ENCODE data around the gene SESN1. TPM values are rescaled to one million over a fixed set of nuclear protein-coding genes. Genes with fewer than 3 reads are reported as not detected.
"Not testable (repeated sequence)": the region's sequence is repeated elsewhere in the genome, so short reads cannot be mapped to it uniquely, and the experiment has no call there.

SESN1 gene
- total RNA-seq, 1 experiment from 2014 or later = 1.9 TPM

DNA sequence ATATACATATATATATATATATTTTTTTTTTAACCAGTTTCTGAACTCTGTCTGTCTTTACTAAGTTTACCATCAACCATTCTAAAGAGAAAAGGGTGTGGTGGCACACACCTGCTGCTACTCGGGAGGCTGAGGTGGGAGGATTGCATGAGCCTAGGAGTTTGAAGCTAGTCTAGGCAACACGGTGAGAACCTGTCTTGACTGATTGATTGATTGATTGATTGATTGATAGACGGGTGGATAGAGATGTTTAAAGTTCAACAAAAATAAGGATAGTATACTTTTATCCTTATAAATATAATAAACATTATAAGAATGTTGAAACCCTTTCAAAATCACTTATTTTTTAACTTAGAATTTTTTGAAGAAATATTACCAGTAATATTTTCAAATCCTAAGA, 30.9 kb upstream of the SESN1 start:
- Histone ChIP-seq H3K9me3 (ENCODE audit: low read length) (no peaks in the 10 kb centered on the region), H3K79me2 (ENCODE audit: low read length) (peaks cover 57% of the 10 kb centered on the region), H2AFZ (ENCODE audit: low read length) (no peak overlapping the region)

DNA sequence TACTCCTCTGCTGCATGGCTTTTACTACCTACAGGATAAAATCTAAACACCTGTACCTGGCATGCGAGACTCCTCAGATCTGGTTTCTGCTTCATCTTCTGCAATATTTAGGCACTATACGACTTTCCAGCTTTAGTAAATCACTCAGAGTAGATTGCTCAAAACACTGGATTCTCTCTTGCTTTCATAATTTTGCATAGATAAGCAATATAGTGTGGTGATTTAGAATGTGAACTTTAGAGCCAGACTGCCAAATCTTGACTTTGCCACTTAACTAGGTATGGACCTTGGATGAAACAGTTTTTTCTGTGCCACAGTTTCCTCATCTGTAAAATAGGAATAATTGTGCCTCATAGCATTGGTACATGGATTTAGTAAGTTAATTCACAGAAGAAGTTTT, 29.6 kb upstream of the SESN1 start:
- Histone ChIP-seq H3K9me3 (ENCODE audit: low read length) (no peaks in the 10 kb centered on the region), H3K4me2 (ENCODE audit: low read depth, low read length, poor library complexity, severe bottlenecking) (no peak overlapping the region), H3K9me2 (replicated peaks; ENCODE audit: insufficient read depth, low read length) (no peaks in the 10 kb centered on the region), H2AFZ (ENCODE audit: low read length) (no peak overlapping the region), H3K79me2 (ENCODE audit: low read length) (peaks cover 56% of the 10 kb centered on the region), H3K27me3 (ENCODE audit: low read length) (no peaks in the 10 kb centered on the region), H4K20me1 (ENCODE audit: insufficient read depth, low read depth, low read length) (no peaks in the 10 kb centered on the region), H3K4me3 (ENCODE audit: low read length) (no peak overlapping the region), H3K36me3 (ENCODE audit: insufficient read depth, low read length) (no peaks in the 10 kb centered on the region), H3K9ac (ENCODE audit: low read length) (no peak overlapping the region), H3K27ac (ENCODE audit: low read length) (no peak overlapping the region), H3K4me1 (ENCODE audit: low read length) (peaks cover 26% of the 10 kb centered on the region)
- DNase-seq = peak; percentile 15

More for the DNA sequence above, 30.9 kb upstream of the SESN1 start:
- no peak overlapping the region for H3K4me3 ChIP-seq (ENCODE audit: low read length)
- H3K9ac ChIP-seq (ENCODE audit: low read length) = no peak overlapping the region
- no peak overlapping the region for H3K4me2 ChIP-seq (ENCODE audit: low read depth, low read length, poor library complexity, severe bottlenecking)
- no peaks in the 10 kb centered on the region for H3K27me3 ChIP-seq (ENCODE audit: low read length)
- DNase-seq = no peak
- peaks cover 3% of the 10 kb centered on the region; the same call in 1 of the 2 replicates for H3K36me3 ChIP-seq (ENCODE audit: insufficient read depth, low read length)
- H3K9me2 ChIP-seq (replicated peaks; ENCODE audit: insufficient read depth, low read length) = no peaks in the 10 kb centered on the region
- peaks cover 13% of the 10 kb centered on the region for H3K4me1 ChIP-seq (ENCODE audit: low read length)
- H3K27ac ChIP-seq (ENCODE audit: low read length) = no peak overlapping the region
- no peaks in the 10 kb centered on the region for H4K20me1 ChIP-seq (ENCODE audit: insufficient read depth, low read depth, low read length)

DNA sequence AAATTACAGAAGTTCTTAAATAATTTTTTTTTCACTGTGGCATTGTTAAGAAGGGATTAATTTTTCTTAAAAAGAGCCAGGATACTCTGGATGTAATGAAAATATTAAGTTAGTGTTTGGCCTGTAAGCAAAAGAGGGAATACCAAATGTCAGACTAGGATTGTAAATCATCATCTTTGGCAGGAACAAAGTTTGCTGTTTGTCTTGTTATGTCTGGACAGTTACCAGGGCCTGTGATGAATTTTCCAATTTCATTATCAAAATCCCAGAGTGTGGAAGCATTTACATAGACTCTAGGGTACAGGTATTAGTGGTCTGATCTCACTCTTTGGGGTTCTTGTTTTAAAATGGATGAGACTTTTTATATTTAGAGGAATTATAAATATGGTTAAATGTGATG, 26.8 kb upstream of the SESN1 start:
- no peak overlapping the region for H3K27ac ChIP-seq (ENCODE audit: low read length)
- H3K9ac ChIP-seq (ENCODE audit: low read length) = no peak overlapping the region
- peaks cover 54% of the 10 kb centered on the region for H3K4me1 ChIP-seq (ENCODE audit: low read length)
- peaks cover 55% of the 10 kb centered on the region for H3K79me2 ChIP-seq (ENCODE audit: low read length)
- no peak overlapping the region for H2AFZ ChIP-seq (ENCODE audit: low read length)
- no peaks in the 10 kb centered on the region for H3K9me2 ChIP-seq (replicated peaks; ENCODE audit: insufficient read depth, low read length)
- peak overlapping the region; percentile 61 for H3K4me2 ChIP-seq (ENCODE audit: low read depth, low read length, poor library complexity, severe bottlenecking)
- no peaks in the 10 kb centered on the region for H3K36me3 ChIP-seq (ENCODE audit: insufficient read depth, low read length)
- no peaks in the 10 kb centered on the region for H4K20me1 ChIP-seq (ENCODE audit: insufficient read depth, low read depth, low read length)
- no peaks in the 10 kb centered on the region for H3K27me3 ChIP-seq (ENCODE audit: low read length)
- no peak for DNase-seq
- H3K4me3 ChIP-seq (ENCODE audit: low read length) = no peak overlapping the region
- no peaks in the 10 kb centered on the region for H3K9me3 ChIP-seq (ENCODE audit: low read length)

DNA sequence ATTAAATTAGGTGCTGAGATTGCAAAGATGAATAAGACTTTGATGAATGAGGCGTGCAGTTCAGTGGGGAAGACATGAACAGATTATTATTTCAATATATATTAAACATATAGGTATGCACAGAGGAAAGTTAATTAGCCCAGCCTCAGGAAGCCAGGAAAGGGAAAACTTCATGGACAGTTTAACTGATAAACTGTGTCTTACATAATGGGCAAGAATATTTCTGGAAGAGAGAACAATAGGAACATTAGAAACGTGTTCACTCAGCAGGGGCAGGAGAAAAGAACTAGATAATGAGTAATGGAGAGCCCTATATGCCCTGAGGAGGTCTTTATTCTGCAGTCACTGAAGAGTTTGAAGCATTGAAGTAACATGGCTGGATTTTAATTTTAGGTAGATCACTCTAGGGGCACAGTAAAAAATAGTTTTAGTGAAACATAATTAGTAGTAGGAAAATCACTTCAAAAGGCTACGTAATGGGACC, 24.3 kb upstream of the SESN1 start:
- peak overlapping the region; percentile 29; the same call in 1 of the 2 replicates for H3K4me3 ChIP-seq (ENCODE audit: low read length)
- peaks cover 58% of the 10 kb centered on the region for H3K79me2 ChIP-seq (ENCODE audit: low read length)
- peak overlapping the region; percentile 73 for H3K27ac ChIP-seq (ENCODE audit: low read length)
- no peak overlapping the region; the same call in 1 of the 2 replicates for H3K9ac ChIP-seq (ENCODE audit: low read length)
- no peaks in the 10 kb centered on the region for H4K20me1 ChIP-seq (ENCODE audit: insufficient read depth, low read depth, low read length)
- no peaks in the 10 kb centered on the region for H3K36me3 ChIP-seq (ENCODE audit: insufficient read depth, low read length)
- DNase-seq = no peak
- no peak overlapping the region for H2AFZ ChIP-seq (ENCODE audit: low read length)
- peak overlapping the region; percentile 61 for H3K4me2 ChIP-seq (ENCODE audit: low read depth, low read length, poor library complexity, severe bottlenecking)
- H3K9me2 ChIP-seq (replicated peaks; ENCODE audit: insufficient read depth, low read length) = no peaks in the 10 kb centered on the region
- no peaks in the 10 kb centered on the region for H3K9me3 ChIP-seq (ENCODE audit: low read length)
- H3K27me3 ChIP-seq (ENCODE audit: low read length) = no peaks in the 10 kb centered on the region
- H3K4me1 ChIP-seq (ENCODE audit: low read length) = peaks cover 64% of the 10 kb centered on the region

DNA sequence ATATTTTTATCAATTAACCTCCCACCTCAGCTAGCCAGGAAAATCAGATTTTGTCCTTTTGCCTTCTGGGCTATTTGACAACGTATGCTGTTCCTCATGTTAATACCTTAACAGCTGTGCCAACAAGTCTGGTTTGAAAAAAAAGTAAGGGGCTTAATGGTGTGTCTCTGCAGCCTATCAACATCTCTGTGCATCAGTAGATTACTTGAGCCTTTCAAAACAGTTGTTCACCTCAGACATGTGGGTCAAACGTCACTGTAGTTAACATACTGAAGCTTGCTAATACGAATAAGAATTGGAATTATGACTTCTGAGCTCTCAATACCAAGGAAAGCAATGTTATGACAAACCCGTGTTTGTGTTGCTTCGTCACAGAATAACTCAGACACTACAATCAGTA, 23.7 kb upstream of the SESN1 start:
- H3K36me3 ChIP-seq (ENCODE audit: insufficient read depth, low read length) = no peaks in the 10 kb centered on the region
- H3K4me2 ChIP-seq (ENCODE audit: low read depth, low read length, poor library complexity, severe bottlenecking) = peak overlapping the region; percentile 61
- H3K27me3 ChIP-seq (ENCODE audit: low read length) = no peaks in the 10 kb centered on the region
- no peaks in the 10 kb centered on the region for H4K20me1 ChIP-seq (ENCODE audit: insufficient read depth, low read depth, low read length)
- no peak overlapping the region for H2AFZ ChIP-seq (ENCODE audit: low read length)
- no peaks in the 10 kb centered on the region for H3K9me2 ChIP-seq (replicated peaks; ENCODE audit: insufficient read depth, low read length)
- peaks cover 64% of the 10 kb centered on the region for H3K4me1 ChIP-seq (ENCODE audit: low read length)
- H3K4me3 ChIP-seq (ENCODE audit: low read length) = peak overlapping the region; percentile 29; the same call in 1 of the 2 replicates
- peak overlapping the region; percentile 73 for H3K27ac ChIP-seq (ENCODE audit: low read length)
- H3K9me3 ChIP-seq (ENCODE audit: low read length) = no peaks in the 10 kb centered on the region
- peaks cover 59% of the 10 kb centered on the region for H3K79me2 ChIP-seq (ENCODE audit: low read length)
- H3K9ac ChIP-seq (ENCODE audit: low read length) = no peak overlapping the region
- DNase-seq = no peak

DNA sequence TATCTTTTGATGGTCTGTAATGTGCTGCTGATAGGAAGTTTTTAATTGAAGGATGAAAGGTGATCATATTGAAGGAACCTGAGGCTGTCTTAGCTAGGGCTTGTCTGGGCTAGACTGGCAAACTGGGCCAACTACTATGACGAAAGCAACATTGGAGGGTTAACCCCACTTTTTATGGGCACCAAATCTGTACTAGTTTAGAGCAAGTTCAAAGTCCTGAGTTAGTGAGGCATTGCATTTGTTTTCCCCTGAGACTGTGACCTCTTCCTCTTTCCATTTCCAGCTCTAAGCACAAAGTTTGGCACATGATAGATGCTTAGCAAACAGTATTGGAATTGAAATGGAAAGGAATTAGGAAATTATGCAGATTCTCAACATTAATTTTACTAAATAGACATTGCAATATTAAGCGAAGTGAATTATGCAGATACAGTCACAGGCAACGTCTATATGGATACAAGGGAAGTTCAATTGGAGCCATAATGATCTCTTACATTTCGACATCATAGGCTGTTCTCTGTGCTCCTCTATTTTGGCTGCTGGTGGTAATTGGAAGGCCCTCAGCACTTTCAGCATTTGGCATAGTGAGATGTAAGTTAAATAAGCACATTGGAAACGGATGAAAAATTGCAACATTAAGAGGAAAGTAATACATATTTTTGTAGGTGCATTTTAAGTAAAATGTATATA, 22.8 kb upstream of the SESN1 start:
- H3K9me2 ChIP-seq (replicated peaks; ENCODE audit: insufficient read depth, low read length) = no peaks in the 10 kb centered on the region
- no peak overlapping the region for H3K9ac ChIP-seq (ENCODE audit: low read length)
- no peaks in the 10 kb centered on the region for H3K9me3 ChIP-seq (ENCODE audit: low read length)
- peak overlapping the region; percentile 61 for H3K4me2 ChIP-seq (ENCODE audit: low read depth, low read length, poor library complexity, severe bottlenecking)
- no peaks in the 10 kb centered on the region for H3K27me3 ChIP-seq (ENCODE audit: low read length)
- H3K4me3 ChIP-seq (ENCODE audit: low read length) = peak overlapping the region; percentile 24; the same call in 1 of the 2 replicates
- no peaks in the 10 kb centered on the region for H4K20me1 ChIP-seq (ENCODE audit: insufficient read depth, low read depth, low read length)
- no peaks in the 10 kb centered on the region for H3K36me3 ChIP-seq (ENCODE audit: insufficient read depth, low read length)
- DNase-seq = peak; percentile 88
- peak overlapping the region; percentile 73 for H3K27ac ChIP-seq (ENCODE audit: low read length)
- H3K79me2 ChIP-seq (ENCODE audit: low read length) = peaks cover 58% of the 10 kb centered on the region
- H3K4me1 ChIP-seq (ENCODE audit: low read length) = peaks cover 64% of the 10 kb centered on the region
- H2AFZ ChIP-seq (ENCODE audit: low read length) = no peak overlapping the region

DNA sequence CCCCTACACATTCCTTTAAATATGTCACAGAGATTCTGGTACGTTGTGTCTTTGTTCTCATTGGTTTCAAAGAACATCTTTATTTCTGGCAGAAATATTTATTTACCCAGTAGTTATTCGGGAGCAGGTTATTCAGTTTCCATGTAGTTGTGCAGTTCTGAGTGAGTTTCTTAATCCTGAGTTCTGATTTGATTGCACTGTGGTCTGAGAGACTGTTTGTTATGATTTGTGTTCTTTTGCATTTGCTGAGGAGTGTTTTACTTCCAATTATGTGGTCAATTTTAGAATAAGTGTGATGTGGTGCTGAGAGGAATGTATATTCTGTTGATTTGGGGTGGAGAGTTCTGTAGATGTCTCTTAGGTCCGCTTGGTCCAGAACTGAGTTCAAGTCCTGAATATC, 18.0 kb upstream of the SESN1 start:
- not testable (repeated sequence) for H3K27me3 ChIP-seq (ENCODE audit: low read length); DNase-seq; H3K27ac ChIP-seq (ENCODE audit: low read length); H3K4me3 ChIP-seq (ENCODE audit: low read length); H3K4me2 ChIP-seq (ENCODE audit: low read depth, low read length, poor library complexity, severe bottlenecking); H3K9me2 ChIP-seq (replicated peaks; ENCODE audit: insufficient read depth, low read length); H3K9ac ChIP-seq (ENCODE audit: low read length); H4K20me1 ChIP-seq (ENCODE audit: insufficient read depth, low read depth, low read length); H2AFZ ChIP-seq (ENCODE audit: low read length); H3K9me3 ChIP-seq (ENCODE audit: low read length); H3K36me3 ChIP-seq (ENCODE audit: insufficient read depth, low read length)
- Histone ChIP-seq H3K4me1 (ENCODE audit: low read length) (peaks cover 23% of the 10 kb centered on the region), H3K79me2 (ENCODE audit: low read length) (peaks cover 25% of the 10 kb centered on the region)

DNA sequence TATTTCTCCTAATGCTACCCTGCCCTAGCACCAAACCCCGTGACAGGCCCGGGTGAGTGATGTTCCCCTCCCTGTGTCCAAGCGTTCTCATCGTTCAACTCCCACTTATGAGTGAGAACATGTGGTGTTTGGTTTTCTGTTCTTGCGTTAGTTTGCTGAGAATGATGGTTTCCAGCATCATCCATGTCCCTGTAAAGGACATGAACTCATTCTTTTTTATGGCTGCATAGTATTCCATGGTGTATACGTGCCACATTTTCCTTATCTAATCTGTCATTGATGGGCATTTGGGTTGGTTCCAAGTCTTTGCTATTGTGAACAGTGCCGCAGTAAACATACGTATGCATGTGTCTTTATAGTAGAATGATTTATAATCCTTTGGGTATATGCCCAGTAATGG, 15.0 kb upstream of the SESN1 start:
- not testable (repeated sequence) for H3K27ac ChIP-seq (ENCODE audit: low read length); H3K4me1 ChIP-seq (ENCODE audit: low read length); H2AFZ ChIP-seq (ENCODE audit: low read length); H3K4me2 ChIP-seq (ENCODE audit: low read depth, low read length, poor library complexity, severe bottlenecking); DNase-seq; H3K9me3 ChIP-seq (ENCODE audit: low read length); H4K20me1 ChIP-seq (ENCODE audit: insufficient read depth, low read depth, low read length); H3K36me3 ChIP-seq (ENCODE audit: insufficient read depth, low read length); H3K9me2 ChIP-seq (replicated peaks; ENCODE audit: insufficient read depth, low read length); H3K27me3 ChIP-seq (ENCODE audit: low read length); H3K4me3 ChIP-seq (ENCODE audit: low read length); H3K9ac ChIP-seq (ENCODE audit: low read length)
- peaks cover 24% of the 10 kb centered on the region for H3K79me2 ChIP-seq (ENCODE audit: low read length)
